GM21390 (cell line): ENCODE results near the gene GRAMD2A.

Experiments used
- ATAC-seq: cut with Tn5 transposase; IDR thresholded peaks from one replicate; pipeline ENCODE4 v1.9.1; 2021; ENCODE audit not compliant: unreplicated experiment

The GRAMD2A gene

DNA sequence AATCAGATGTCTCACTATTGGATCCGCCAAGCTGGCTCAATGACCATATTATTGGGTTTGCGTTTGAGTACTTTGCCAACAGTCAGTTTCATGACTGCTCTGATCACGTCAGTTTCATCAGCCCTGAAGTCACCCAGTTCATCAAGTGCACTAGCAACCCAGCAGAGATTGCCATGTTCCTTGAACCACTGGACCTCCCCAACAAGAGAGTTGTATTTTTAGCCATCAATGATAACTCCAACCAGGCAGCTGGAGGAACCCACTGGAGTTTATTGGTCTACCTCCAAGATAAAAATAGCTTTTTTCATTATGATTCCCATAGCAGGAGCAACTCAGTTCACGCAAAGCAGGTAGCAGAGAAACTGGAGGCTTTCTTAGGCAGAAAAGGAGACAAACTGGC is 57.9 kb downstream of the GRAMD2A start:
- ATAC-seq: no peak

DNA sequence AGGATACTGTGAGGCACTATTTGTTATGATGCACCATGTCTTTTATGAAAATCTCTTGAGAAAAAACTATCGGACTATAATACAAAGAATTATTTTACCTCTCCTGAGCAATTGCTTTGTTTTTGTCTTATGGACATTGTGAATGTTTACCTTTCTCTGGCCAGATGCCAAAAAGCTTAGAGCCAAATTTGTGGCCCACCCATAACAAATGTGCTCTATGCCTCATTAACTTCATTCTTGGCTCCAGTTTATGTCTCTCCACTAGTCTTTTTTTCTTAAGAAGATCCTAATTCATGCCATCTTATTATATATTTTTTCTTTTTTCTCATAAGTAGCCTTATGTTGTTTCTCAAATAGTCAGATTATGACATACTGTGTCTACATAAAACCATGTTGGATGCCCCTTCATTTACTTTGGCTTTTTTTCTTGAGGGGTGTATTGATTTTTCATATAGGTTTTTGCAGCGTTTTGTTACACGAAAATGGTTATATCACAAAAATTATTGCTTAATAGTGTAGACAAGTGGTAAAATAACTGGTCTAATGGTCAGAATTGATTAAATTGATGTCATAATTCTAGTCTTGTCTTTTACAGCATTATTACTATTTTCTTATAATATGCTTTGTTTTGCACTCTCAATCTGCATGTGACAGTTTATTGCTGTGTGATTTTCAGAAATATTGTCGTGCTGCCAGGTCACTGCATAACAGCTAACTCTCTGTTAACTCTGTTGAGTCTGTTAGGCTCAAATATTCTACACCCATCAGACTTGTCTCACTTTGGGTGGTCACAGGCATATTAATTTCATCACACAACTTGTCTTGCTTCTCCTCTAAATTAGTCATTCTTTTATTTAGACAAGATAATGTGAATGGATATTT is 61.2 kb downstream of the GRAMD2A start:
- ATAC-seq: no peak

DNA sequence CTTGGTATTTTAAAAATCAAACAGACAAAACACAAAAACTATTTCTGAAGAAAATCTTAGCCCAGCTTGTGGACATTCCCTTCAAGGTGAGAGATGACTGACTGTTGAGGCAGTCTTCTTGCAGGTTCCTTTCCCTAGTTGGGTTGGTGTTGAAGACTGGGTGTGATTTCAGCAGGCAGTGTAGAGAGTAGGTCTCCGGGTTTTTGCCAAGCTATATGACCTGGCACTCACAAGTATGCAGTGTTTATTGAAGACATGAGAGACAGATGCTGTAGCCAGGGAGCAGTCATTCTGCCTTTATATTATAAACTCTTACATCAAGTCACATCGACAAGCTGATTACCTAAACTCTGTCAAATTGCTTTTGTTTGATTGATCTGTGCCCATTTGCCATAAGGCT is 61.9 kb downstream of the GRAMD2A start:
- no peak for ATAC-seq

DNA sequence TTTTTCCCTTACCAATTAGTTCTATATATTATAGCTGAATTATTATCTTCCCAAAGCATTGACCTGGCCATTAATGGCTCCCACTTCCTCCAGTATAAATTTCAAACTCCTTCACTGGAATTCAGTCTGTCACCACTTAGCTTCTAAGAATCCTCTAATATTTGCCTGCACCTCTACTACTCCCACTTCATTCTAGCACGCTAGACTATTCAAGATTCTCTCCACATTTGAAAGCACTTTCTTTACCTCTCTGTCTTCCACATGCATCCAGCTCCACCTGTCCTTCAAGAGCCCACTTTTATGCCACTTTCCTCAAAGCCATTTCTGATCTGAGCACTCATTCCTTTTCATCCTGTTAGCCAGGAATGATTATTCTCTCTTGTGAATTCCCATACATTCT is 64.4 kb downstream of the GRAMD2A start:
- ATAC-seq: no peak

DNA sequence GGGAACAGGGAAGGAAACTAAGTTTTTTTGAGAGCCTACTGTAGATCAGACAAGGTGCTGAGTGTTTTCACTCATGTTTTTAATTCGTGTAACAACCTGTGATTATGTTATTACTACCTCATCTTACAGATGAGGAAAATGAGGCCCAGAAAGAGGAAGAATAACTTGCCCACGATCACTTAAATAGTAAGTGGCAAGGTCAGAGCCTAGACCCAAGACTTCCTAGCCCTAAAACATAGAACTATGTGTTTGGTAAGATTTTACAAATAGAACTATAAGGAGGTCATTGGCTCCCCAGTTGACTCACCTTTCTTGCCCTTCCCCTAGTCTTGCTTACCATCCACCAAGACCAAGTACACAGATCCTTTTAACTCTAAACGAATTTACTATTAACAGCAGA is 65.7 kb downstream of the GRAMD2A start:
- ATAC-seq: no peak

DNA sequence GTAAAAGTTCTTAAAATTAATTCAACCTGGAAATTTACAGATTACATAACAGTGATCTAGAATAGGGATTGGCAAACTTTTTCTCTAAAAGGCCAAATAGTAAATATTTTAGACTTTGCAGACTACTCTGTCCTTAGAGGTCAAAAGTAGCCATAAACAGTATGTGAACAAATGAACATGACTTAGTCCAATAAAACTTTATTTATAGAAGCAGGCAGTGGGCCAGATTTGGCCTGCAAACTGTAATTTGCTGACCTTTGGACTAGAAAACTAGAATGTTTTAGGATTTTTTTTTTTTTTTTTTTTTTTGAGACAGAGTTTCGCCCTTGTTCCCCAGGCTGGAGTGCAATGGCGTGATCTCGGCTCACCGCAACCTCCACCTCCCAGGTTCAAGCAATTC is 67.3 kb downstream of the GRAMD2A start:
- no peak for ATAC-seq

DNA sequence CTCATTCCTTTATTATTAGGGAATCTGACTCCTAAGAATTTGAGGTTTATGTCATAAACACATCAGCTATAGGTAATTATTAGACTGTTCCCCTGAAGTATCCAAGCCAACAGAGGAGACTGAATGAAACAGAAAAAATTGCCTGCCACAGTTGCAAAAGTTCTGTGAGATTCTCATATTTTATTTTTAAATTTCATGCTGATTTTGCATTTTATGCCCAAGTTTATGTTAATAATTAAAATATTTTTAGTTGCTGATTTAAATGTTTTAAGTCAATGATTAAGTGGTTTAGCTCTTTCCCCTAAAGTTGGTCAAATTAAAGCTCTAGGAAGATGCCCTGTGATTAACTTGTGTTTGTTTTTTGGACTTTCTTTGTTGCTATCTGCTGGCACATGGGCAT is 69.2 kb downstream of the GRAMD2A start:
- ATAC-seq: no peak

DNA sequence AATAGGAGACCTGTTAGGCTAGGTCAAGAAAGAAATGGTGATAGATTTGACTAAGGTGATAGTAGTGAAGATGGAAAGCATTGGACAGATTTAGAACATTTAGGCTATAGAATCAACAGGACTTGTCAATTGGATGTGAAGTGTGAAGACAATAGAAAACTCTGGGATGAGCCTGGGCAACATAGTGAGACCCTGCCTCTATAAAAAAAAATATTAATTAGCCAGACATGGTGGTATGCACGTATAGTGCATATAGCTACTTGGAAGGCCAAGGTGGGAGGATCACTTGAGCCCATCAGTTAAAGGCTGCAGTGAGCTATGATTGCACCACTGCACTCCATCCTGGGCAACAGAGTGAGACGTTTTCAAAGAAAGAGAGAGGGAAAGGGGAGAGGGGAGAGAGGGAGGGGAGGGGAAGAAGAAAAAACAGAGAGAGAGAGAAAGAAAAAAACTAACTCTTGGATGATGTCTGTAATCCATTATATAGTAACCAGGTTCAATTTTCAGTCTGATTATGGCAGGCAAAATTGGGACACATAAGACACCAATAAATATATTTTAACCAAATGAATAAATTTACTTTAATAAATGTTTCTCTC is 69.8 kb downstream of the GRAMD2A start:
- no peak for ATAC-seq

DNA sequence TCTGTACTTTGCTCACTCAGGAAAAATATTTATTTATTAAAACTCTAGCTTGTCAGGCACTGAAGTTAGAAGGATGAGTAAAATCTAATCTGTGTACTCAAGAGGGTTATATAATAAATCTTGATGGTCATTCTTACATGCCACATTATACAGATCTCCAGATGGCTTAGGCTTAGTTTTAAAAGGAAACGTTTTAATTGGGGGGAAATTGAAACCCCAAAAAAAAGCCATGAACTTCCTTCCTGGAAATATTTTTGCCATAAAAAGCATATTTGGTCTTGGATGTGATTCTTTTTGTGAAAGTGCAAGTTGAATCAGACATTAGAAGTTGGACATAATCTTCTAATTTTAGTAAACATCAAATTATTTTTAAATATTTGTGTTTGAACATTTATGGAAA is 73.4 kb downstream of the GRAMD2A start:
- ATAC-seq: no peak

DNA sequence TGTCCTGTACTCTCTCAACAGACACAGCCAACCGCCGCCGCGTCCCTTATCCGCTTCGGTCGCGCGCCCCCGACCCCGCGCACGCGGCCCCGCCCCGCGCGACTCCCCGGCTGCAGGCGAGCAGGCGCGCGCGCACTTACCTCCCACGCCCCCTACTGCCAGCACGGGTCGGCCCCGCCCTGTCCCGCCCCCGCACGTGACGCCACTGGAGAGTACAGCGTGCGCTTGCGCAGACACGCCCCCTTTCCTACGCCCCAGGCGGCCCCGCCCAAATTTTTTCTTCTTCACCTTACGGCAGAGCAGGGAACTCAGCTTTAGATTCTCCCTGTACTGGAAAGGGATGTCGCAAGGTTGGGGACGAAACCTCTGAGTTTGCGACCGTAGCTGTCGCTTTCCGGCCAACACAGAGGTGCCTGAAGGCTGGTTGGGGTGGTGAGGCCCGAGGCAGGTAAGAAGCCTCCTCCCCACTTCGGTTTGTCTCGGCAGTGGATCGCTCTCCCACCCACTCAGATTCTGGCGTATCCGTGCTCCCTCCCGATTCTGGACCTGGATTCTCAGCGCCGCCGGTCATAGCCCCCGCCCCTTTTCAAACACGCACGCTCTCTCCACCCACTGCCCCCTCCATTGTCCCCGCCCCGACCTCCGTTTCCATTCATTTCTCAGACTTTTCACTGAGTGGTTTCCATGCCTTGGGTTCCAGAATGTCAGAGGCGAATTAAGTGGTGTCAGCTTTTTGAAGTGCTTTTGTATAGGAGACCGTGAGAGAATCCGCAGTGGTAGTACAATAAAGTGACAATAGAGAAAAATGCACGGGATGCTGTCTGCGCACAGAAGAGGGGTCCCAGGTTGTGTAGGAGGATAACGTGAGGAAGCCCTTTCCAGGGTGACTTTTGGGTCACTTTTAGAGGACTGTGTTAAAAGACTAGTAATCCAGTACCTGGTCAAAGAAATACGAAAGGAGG is 79.3 kb downstream of the GRAMD2A start, which contains the start of the genes MYO9A and SENP8:
Gene MYO9A, minus strand, starts transcription at position 134 of the 962 bp plus-strand sequence. CDS start 71,587 bp downstream, outside the sequence.
Gene SENP8, plus strand, starts transcription at position 387 of the 962 bp plus-strand sequence. CDS start 21,221 bp downstream, outside the sequence.
- ATAC-seq: peak; percentile 53

DNA sequence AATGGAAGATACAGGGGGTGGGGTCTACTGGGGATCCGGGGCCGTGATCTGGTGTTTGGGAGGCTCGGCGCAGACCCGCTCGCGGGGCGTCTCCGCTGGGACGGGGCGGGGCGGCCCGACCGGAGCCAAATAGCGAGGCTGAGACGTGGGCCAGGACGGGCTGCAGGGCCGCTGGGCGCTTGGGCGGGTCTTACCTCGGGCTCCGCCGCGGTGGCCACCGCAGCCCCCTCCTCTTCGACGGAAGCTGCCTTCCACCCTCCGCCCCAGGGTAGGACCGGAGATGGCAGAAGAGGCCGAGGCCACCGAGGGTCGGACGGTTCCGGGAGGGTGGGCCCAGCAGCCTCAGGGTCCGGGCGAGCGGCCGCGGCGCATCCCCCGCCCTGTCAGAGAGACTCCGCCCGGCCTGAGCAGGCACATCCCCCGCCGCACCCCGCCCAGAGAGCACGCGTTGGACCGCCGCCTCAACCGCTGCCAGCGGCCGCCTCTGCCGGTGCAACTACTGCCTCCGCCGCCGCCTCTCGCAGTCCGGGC is 80.0 kb downstream of the GRAMD2A start:
- peak; percentile 65 for ATAC-seq

DNA sequence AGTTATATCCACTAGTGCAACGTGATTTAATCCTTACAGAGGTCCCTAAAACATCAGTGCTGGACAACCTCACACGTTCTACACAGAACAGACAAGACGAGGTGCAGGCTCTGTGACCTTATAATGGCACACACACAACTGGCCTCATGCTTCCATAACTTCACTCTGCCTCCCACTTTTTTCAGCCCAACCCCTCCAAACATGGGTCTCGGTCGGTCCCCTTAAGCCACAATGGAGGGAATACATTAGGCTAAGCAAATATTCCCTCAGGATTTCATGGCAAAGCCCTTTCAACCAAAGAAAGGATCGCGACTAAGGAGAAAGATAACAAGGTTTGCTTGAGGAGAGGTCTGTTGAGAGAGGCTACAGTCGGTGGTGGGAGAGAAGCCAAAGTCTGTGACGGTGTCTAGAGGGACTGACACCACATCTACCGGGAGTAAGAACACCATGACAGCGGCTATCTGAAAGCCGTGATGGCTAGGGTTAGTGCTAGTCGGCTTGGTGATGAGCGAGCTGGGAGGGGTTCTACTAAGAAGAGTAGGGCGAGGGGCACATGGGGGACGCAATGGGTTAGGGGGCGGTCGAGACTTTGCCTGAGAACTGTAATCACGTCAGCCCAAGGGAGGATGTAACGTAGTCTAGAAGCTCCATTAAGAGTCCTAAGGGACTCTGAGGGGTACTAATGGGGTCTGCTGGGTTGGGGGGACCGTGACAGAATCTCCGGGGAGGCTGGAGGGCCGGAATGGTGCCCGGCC is 80.7 kb downstream of the GRAMD2A start:
- peak; percentile 1 for ATAC-seq

DNA sequence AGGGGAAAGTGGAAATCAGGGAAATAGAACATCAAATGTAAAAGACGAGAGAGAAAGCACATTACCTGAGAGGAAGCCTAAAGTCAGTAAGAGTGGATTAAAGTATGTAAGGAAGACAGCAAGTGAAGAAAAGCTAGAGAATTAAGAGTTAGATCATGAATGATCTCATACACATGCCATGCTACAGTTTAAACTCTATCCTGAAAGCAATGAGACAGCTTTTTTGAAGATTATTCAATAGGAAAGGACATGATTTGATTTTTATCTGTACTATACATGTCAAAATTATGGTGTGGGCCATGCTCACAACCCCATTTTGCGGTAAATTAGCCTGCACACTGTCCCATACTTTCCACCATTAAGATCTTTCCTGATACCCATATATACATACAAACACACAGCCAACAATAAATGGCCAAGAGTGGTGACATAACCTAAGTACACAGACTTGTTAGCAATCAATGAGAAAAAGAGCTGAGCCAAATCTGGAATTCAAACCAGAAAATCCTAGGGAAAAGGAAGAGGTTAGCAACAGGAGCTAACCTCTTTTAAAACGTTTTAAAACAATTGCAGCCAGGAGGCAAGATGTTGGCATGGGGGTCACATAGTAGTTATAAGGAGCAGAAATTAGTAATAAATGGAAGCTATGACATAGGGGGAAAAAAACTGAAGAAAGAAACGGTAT is 84.1 kb downstream of the GRAMD2A start:
- ATAC-seq: no peak

DNA sequence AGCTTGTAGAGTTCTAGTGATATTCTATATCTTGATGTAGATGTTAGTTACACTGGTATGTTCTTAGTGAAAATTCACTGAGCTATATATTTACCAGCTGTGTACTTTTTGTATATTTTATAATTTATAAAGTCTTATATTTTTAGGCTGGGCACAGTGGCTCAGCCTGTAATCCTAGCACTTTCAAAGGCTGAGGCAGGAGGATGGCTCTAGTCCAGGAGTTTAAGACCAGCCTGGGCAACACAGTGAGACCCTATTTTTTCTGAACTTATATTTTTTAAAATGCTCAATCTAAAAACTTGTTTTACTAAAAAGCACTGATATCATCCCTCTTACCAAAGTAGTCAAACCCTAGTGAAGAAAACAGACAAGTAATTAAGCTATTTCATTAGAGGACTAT is 84.8 kb downstream of the GRAMD2A start:
- no peak for ATAC-seq

DNA sequence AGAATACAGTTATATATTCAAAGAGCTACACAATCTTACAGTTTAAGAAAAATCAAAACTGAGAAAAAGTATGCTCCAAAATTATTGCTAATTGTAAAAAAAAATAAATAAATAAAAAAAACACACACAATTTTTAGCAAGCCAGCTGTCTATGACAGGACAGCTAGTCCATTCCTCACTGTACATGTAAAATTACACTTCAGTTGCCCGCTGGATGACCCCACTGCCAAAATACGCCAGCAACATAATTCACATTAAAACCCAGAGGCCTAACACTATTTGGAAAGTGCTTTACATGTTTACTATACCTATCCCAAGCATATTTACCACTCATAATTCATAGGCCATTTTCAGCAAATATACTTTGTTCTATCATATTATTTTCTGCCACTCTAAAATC is 85.5 kb downstream of the GRAMD2A start:
- ATAC-seq: no peak

DNA sequence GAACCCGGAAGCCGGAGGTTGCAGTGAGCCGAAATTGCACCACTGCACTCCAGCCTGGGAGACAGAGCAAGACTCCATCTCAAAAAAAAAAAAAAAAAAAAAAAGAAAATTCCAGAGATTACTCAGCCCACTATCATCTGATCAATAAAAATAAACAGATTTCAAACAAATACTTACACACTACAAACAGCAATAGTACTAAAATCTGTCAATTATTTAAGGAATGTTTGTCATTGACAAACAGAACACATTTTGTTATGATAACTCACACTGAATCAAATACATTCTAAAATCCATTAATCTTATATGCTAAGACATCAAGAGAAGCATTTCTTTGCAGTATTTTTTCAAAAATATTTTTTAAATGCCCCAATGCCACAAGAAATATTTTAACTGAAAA is 87.2 kb downstream of the GRAMD2A start:
- no peak for ATAC-seq
